SH-SY5Y (cell line): ENCODE measurements around the gene IL1RN.

Source experiments
- GATA2 ChIP-seq: IDR thresholded peaks from 2 replicates; pipeline ENCODE4 v1.6.1; 2011; ENCODE audit warnings: mild to moderate bottlenecking, low read depth, low read length
- GATA3 ChIP-seq: IDR thresholded peaks from 2 replicates; pipeline ENCODE4 v1.6.1; 2011; ENCODE audit warnings: low read depth, mild to moderate bottlenecking, low read length, moderate library complexity

DNA sequence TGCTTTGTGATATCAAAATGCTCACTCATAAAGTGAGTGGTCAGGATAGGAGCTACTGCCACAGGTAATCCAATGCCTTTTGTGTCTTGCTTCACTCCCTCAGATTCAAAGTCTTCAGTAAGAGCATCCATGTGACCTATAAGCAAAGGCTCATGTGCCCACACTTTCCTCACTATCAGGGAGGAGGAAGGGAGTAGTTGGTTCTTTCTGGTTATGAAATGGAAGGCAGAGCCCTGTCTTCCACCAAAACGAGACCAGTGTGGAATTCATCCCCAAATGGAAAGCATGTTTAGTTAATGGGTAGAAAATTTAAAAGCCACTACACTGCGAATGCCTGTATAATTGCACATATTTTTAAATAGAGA is 33.8 kb upstream of the IL1RN start:
- TF ChIP-seq GATA3 (no peak), GATA2 (no peak)
